Activated T-helper 9 cell treated with anti-CD3 and anti-CD28 coated beads, Interleukin-2, amount 50 U/mL, for 16 hours (primary cell): ENCODE measurements around the gene UBE2D2.
"Not testable (repeated sequence)": the region's sequence is repeated elsewhere in the genome, so short reads cannot be mapped to it uniquely, and the experiment has no call there.

ENCODE experiments used
- DNase-seq: peaks from one replicate; pipeline ENCODE4 v3.0.0-alpha.2; 2020; ENCODE audit warnings: low read depth

UBE2D2 gene

GRCh38 chr5:139584137-139584536 is 23.0 kb downstream of the UBE2D2 start:
- DNase-seq: no peak

GRCh38 chr5:139588116-139588515 is 27.0 kb downstream of the UBE2D2 start:
- DNase-seq: not testable (repeated sequence)

GRCh38 chr5:139588962-139589361 is 27.8 kb downstream of the UBE2D2 start:
- DNase-seq: no peak

GRCh38 chr5:139592289-139592688 is 31.1 kb downstream of the UBE2D2 start:
- no peak for DNase-seq

DNA sequence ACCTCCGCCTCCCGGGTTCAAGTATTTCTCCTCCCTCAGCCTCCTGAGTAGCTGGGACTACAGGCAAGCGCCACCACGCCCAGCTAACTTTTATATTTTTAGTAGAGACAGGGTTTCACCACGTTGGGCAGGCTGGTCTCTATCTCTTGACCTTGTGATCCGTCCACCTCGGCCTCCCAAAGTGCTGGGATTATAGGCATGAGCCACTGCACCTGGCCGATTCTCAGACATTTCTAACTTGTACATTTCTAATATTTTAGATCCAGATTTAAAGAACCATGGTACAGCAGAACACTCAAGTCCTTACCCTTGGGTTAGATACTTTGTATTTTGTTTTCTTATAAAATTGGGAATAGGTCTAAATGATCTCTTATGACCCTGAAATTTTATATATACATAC is 31.9 kb downstream of the UBE2D2 start:
- not testable (repeated sequence) for DNase-seq

DNA sequence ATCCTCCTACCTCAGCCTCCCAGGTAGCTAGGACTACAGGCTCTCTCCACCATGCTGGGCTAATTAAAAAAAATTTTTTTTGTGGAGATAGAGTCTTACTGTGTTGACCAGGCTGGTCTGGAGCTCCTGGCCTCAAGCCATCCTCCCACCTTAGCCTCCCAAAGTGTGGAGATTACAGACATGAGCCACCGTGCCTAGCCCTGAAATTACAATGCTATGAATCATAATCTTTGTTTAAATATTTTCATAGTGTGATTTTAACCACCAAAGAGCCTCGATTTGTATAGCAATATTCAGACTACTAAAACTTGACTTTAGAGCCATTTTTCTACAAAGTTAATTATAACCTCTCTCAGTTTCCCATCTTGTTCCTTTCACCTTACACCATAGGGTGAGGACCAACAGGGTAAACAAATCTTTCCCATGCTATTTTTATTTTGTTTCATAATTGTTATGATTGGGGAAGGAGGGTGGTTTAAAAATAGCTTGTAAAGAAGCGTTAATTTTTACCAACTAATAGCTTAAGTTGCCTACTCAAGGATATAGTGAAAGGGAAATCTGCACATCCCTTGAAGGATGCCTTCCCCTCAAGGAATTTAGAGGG is 32.7 kb downstream of the UBE2D2 start:
- DNase-seq: no peak

DNA sequence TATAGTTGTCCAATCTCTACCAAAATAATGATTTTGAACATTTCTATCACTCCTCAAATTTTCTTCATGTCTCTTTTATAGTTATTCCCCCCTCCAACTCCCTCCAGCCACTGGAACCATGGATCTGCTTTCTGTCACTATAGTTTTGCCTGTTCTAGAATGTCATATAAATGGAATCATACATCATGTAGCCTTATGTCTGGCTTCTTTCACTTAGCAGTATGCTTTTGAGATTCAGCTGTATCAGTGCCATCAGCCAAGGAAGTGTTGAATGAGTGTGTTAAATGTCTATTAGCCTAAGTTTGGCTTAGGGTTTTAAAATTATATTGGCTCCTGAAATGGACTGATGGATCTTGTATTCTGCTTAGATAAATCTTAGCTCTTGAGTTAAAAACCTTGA is 36.0 kb downstream of the UBE2D2 start:
- no peak for DNase-seq

DNA sequence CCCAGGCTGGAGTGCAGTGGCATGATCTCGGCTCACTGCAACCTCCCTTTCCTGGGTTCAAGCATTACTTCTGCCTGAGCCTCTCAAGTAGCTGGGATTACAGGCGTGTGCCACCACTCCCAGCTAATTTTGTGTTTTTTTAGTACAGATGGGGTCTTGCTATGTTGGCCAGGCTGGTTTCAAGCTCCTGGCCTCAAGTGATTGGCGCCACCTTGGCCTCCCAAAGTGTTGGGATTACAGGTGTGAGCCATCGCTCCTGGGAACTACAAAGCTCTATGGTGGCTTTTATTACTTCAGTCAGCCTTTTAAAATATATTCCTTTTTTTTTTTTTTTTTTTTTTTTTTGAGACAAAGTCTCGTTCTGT is 37.4 kb downstream of the UBE2D2 start:
- DNase-seq: not testable (repeated sequence)

- no peak for DNase-seq
These were observed 39.3 kb downstream of the UBE2D2 start for GRCh38 chr5:139600336-139600949.

- DNase-seq: no peak
These were observed 40.3 kb downstream of the UBE2D2 start for GRCh38 chr5:139601429-139601828.

DNA sequence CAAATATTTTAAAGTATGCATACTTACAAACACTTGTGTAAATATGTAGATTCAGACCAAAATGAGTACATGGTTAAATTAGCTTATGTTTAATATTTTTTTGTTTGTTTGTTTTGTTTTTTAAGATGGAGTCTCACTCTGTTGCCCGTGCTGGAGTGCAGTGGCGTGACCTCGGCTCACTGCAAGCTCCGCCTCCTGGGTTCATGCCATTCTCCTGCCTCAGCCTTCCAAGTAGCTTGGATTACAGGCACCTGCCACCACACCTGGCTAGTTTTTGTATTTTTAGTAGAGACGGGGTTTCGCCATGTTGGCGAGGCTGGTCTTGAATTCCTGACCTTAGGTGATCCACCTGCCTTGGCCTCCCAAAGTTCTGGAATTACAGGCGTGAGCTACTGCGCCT is 40.8 kb downstream of the UBE2D2 start:
- not testable (repeated sequence) for DNase-seq

DNA sequence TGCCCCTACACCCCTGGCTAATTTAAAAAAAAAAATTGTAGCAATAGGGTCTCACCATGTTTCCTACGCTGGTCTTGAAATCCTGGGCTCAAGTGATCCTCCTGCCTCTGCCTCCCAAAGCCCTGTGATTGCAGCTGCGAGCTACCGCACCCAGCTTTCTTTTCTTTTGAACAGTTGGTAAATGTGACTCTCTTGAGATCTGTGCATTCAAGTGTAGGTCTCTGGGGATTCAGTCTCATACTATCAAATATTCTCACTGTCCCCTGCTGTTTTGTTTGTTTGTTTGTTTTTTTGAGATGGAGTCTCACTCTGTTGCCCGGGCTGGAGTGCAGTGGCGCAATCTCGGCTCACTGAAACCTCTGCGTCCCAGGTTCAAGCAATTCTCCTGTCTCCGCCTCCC is 44.7 kb downstream of the UBE2D2 start:
- DNase-seq: no peak

- no peak for DNase-seq
These were observed 50.8 kb downstream of the UBE2D2 start for GRCh38 chr5:139611703-139612584.

GRCh38 chr5:139619861-139620260 is 58.7 kb downstream of the UBE2D2 start:
- DNase-seq: no peak

DNA sequence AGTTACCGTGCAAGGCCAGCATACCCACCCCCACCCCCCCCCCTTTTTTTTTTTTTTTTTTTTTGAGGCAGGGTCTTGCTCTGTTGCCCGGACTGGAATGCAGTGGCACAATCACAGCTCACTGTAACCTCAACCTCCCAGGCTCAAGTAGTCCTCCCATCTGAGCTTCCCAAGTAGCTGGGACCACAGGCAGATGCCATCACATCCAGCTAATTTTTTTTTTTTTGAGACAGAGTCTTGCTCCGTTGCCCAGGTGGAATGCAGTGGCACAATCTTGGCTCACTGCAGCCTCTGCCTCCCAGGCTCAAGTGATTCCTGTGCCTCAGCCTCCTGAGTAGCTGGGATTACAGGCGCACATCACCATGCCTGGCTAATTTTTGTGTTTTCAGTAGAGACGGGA is 64.3 kb downstream of the UBE2D2 start:
- not testable (repeated sequence) for DNase-seq

- no peak for DNase-seq
These were observed 69.7 kb downstream of the UBE2D2 start for GRCh38 chr5:139630855-139631254.

DNA sequence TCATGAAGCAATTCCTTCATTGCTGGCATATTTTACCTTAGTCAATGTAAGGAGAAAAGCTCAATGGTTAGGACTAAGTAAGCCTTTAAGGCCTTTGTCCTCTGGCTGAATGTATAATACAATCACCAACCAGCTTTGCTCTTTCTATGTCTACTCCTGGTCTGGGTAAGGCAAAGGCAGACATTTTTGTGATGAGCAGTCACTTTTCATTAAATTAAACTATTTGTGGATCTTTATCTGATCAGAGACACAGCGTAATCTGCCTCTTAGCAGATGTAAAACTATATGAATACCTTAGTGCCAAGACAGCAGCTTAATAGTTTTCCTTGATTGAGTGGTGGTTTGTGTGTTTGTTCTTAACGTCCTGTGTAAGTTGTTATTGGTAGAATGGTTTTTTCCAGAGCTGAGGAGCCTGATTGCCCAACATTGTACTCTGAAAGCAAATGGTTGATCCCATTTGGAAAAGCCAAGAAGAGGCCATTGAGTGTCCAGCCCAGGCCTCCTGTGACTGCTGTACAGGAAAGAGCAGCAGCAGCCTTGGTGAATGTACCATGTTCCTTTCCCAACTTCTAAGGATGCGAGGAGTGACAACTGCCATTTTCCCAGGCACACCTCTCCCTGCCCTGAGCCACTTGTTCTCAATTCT is 70.5 kb downstream of the UBE2D2 start:
- DNase-seq: no peak

GRCh38 chr5:139633295-139634027 is 72.3 kb downstream of the UBE2D2 start:
- DNase-seq: peak; percentile 47

DNA sequence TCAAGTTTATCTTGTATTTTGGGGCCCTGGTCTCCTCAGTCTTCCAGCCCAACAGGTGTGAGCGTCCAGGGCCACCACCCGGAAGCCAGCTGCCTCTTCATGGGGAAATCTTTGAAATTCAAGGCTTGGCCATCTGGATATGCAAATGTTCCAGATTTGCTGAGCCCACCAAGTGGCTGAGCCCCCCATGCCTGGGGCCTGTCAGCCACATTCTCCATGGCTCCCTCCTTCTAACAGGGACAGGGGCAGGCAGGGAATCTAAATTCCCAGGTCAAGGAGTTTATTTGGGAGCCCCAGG is 72.8 kb downstream of the UBE2D2 start:
- DNase-seq: no peak

GRCh38 chr5:139634541-139634940 is 73.4 kb downstream of the UBE2D2 start:
- DNase-seq: no peak

DNA sequence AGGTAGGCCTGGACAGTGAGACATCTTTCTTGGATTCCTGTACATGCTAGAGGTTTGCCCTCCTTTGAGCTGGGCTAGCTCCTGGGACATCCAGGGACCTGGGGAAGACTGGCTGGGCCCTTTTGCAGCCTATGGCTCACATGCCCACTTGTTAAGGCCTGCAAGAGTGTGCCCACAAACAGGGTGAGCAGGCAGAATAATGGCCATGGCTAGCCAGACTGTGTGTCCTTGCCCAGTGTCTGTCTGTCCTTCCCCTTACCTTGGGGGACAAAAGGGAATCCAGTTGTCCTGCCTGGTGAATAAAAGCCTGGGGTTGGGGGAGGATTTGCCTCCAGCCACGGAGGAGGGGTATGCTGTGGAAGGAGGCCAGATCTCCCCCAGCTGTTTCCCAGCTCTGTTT is 74.1 kb downstream of the UBE2D2 start:
- DNase-seq: no peak

DNA sequence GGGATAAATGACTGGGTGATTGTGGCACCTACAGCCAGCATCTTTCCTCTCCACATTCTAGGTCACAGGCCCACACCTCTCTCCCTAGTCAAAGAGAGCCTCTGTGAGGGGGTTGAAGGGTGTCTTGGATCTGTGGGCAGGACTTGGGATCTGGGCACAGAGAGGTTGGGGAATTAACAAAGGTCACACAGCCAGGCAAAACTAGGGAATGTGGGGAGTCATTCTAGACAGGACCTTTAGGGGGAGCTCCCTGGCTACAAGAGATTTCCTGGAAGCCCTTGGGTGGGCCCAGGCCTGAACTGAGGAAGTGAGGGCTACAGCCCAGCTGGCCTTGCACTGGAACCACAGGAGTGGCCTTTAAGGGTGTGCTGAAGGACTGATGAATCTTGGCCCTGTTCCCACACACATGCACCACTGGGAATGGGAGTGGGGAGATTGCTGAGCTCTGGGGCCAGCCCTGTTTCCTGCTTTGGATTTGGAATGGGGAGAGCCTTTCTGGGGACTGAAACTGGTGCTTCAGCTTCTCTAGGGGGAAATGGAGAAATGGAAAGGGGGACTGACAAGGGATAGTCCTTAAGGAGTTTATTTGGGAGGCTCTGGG is 74.6 kb downstream of the UBE2D2 start:
- DNase-seq: no peak
